ENCODE data around the gene SERTAD1. TPM values are rescaled to one million over a fixed set of nuclear protein-coding genes. Genes with fewer than 3 reads are reported as not detected.

Gene SERTAD1
- total and polyA plus RNA-seq, 2 of the 8 experiments (the other 6 are each of a cell fraction or from before 2014, with no cell fraction given), result 5.4 to 6.6 TPM

- TF ChIP-seq SP1 (IDR thresholded peaks at IDR 0.05; ENCODE audit: low read depth, low read length) (peak; percentile 69; the same call in 1 of the 2 replicates), MAX (IDR thresholded peaks at IDR 0.05) (peak; percentile 98), KDM1A (IDR thresholded peaks at IDR 0.05; ENCODE audit: borderline replicate concordance, low read length) (no peak), E2F6 (IDR thresholded peaks at IDR 0.05) (peak; percentile 96), ASH2L (IDR thresholded peaks at IDR 0.05; ENCODE audit: low read length) (no peak), TAF1 (IDR thresholded peaks at IDR 0.05; ENCODE audit: low read depth, low read length) (0 out of 2 replicates have a peak, but pooled peaks have one; percentile 22), KDM4A (IDR thresholded peaks at IDR 0.05; ENCODE audit: low read depth, low read length, severe bottlenecking) (peak; percentile 54), BACH1 (IDR thresholded peaks at IDR 0.05; ENCODE audit: low read length) (no peak)
Measured at GRCh38 chr19:40398417-40399131, 27.2 kb downstream of the SERTAD1 start (continued).
